Measurements from ENCODE around the gene METTL23. TPM values are rescaled to one million over a fixed set of nuclear protein-coding genes. Genes with fewer than 3 reads are reported as not detected.
"Not testable (repeated sequence)": the region's sequence is repeated elsewhere in the genome, so short reads cannot be mapped to it uniquely, and the experiment has no call there.

METTL23 gene
- polyA plus RNA-seq, 3 donors, result 37.9 to 71.3 (median 56.5) TPM

DNA sequence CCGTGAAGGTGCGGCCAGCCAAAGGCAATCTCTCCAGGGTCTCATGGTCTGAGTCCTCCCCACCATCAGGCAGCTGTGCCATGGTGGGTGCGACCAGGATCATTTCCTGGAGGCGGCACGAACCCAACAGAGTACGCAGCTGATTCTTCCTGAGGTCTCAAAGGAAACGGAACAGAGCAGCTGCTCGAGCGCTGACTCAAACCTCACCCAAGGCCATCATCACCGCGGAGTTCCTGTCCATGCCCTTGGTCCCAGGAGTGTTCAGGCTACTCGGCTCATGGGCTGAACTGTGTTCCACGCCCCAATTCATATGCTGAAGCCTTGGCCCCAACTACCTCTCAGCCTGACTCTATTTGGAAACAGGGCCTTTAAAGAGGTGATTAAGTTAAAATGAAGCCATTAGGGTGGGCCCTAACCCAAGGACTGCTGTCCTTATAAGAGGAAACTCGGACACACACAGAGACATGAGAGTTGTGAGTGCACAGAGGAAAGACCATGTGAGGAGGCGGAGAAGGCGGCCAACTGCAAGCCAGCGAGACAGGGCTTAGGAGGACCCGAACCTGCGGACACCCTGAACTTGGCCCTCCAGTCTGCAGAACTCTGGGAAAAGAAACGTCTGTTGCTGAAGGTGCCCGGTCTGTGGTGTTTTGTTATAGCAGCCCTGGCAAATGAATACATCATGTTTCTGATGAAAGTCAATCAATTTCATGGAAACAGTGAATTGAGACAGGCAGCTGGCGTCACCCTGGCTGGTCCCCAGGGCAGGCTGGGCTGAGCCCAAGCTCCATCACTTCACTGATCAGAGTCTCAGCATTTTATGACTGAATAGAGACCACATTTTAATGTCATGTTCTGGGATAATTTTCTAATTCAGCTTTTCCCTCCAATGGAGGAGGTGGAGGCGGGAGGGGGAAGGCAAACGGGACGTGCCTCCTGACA is 29.6 kb upstream of the METTL23 start:
- no peak overlapping the region for H2AFZ ChIP-seq (ENCODE audit: insufficient read depth, low read depth, low read length, poor library complexity, severe bottlenecking)
- H3K27ac Mint-ChIP-seq, result no peak overlapping the region
- H3K27me3 Mint-ChIP-seq (ENCODE audit: low read depth in 3 of 3), result peaks cover 0 to 11% (median 9%) of the 10 kb centered on the region in 3 donors
- H4K20me1 ChIP-seq (ENCODE audit: insufficient read depth, low read length), result no peaks in the 10 kb centered on the region
- no peaks in the 10 kb centered on the region for H3K27me3 ChIP-seq (ENCODE audit: control insufficient read depth in 2 of 2, insufficient read depth in 2 of 2, low read length in 2 of 2)
- H3K4me1 Mint-ChIP-seq, result peaks cover 4% of the 10 kb centered on the region
- H3K4me3 Mint-ChIP-seq, result no peak overlapping the region
- 84% methylated on average over 16 of the region's 25 CpGs for WGBS (ENCODE audit: insufficient coverage)
- no peaks in the 10 kb centered on the region for H3K9me3 Mint-ChIP-seq
- H3K9ac ChIP-seq (ENCODE audit: insufficient read depth, low read length, poor library complexity, severe bottlenecking), result no peak overlapping the region
- H3K9me3 ChIP-seq (replicated peaks in 1 of 2; ENCODE audit: control insufficient read depth in 1 of 2, insufficient read depth in 1 of 2, low read length in 2 of 2), result no peaks in the 10 kb centered on the region
- intact Hi-C loops (cut with micrococcal nuclease), result no loop called here
- no peak for TF ChIP-seq CTCF (IDR thresholded peaks at IDR 0.05)
- no peaks in the 10 kb centered on the region for H3K36me3 ChIP-seq (replicated peaks in 1 of 2; ENCODE audit: control insufficient read depth in 1 of 2, insufficient read depth in 2 of 2, low read length in 2 of 2)
- no peaks in the 10 kb centered on the region for H3K79me2 ChIP-seq (ENCODE audit: insufficient read depth, low read length)
- H3K4me1 ChIP-seq (ENCODE audit: control insufficient read depth in 1 of 2, insufficient read depth in 2 of 2, low read length in 2 of 2), result no peaks in the 10 kb centered on the region
- H3K4me2 ChIP-seq (replicated peaks; ENCODE audit: extremely low read depth, low read length, poor library complexity, severe bottlenecking), result no peak overlapping the region
- no peak for DNase-seq
- no peaks in the 10 kb centered on the region for H3K36me3 Mint-ChIP-seq
- no peak overlapping the region for H3K4me3 ChIP-seq (replicated peaks in 1 of 3; ENCODE audit: low read depth in 2 of 3, low read length in 3 of 3)
- no peak overlapping the region for H3K27ac ChIP-seq (ENCODE audit: low read depth in 1 of 2, low read length in 2 of 2)

DNA sequence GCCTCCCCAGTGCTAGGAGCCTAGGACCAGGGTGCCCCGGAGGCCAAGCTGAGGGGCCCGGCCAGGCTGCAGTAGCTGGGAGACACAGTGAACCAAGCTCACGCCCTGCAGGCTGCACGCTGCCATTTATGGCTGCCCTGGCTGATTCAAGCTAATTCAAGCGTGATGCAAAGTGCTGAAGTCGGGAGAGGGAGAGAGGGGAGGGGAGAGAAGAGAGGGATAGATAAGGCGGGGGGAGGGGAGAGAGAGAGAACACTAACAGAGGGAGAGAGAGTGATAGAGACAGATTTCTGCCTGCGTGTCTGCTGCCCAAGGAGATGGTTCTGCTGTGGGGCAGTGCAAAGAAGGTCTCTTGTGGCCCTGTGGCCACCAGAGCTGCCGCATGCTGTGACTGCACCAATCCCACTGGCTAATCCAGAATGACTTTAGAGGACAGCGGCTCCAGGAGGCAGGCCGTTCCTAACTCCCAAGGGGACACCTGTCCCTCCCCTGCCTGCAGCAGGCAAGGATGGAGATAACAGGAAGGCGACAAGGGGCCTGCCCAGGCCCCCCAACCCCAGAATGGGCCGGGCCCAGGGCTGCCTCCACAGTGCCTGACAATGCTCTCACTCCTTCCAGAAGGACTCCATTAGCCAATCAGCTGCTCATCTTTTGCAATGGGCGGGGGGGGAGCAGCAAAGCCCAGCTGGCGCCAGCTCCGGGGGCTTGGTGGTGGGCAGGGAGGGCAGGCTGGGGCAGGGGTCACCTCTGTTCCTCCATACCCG is 28.8 kb upstream of the METTL23 start:
- H3K36me3 Mint-ChIP-seq, result no peaks in the 10 kb centered on the region
- H3K4me1 Mint-ChIP-seq, result peaks cover 4% of the 10 kb centered on the region
- Histone ChIP-seq H3K9ac (ENCODE audit: insufficient read depth, low read length, poor library complexity, severe bottlenecking) (no peak overlapping the region), H3K9me3 (replicated peaks in 1 of 2; ENCODE audit: control insufficient read depth in 1 of 2, insufficient read depth in 1 of 2, low read length in 2 of 2) (no peaks in the 10 kb centered on the region), H3K4me2 (replicated peaks; ENCODE audit: extremely low read depth, low read length, poor library complexity, severe bottlenecking) (no peak overlapping the region), H3K4me1 (ENCODE audit: control insufficient read depth in 1 of 2, insufficient read depth in 2 of 2, low read length in 2 of 2) (no peaks in the 10 kb centered on the region), H3K36me3 (replicated peaks in 1 of 2; ENCODE audit: control insufficient read depth in 1 of 2, insufficient read depth in 2 of 2, low read length in 2 of 2) (no peaks in the 10 kb centered on the region), H2AFZ (ENCODE audit: insufficient read depth, low read depth, low read length, poor library complexity, severe bottlenecking) (no peak overlapping the region), H3K27me3 (ENCODE audit: control insufficient read depth in 2 of 2, insufficient read depth in 2 of 2, low read length in 2 of 2) (no peaks in the 10 kb centered on the region), H3K79me2 (ENCODE audit: insufficient read depth, low read length) (no peaks in the 10 kb centered on the region), H3K27ac (ENCODE audit: low read depth in 1 of 2, low read length in 2 of 2) (no peak overlapping the region), H3K4me3 (replicated peaks in 1 of 3; ENCODE audit: low read depth in 2 of 3, low read length in 3 of 3) (no peak overlapping the region), H4K20me1 (ENCODE audit: insufficient read depth, low read length) (no peaks in the 10 kb centered on the region)
- peaks cover 0 to 9% (median 9%) of the 10 kb centered on the region in 3 donors for H3K27me3 Mint-ChIP-seq (ENCODE audit: low read depth in 3 of 3)
- whole genome bisulfite sequencing (ENCODE audit: insufficient coverage), result 91% methylated on average over 13 of the region's 17 CpGs
- DNase-seq, result no peak
- TF ChIP-seq CTCF (IDR thresholded peaks at IDR 0.05), result no peak
- no peak overlapping the region for H3K27ac Mint-ChIP-seq
- H3K4me3 Mint-ChIP-seq, result no peak overlapping the region
- H3K9me3 Mint-ChIP-seq, result no peaks in the 10 kb centered on the region
- intact Hi-C loops (cut with micrococcal nuclease), result no loop called here

DNA sequence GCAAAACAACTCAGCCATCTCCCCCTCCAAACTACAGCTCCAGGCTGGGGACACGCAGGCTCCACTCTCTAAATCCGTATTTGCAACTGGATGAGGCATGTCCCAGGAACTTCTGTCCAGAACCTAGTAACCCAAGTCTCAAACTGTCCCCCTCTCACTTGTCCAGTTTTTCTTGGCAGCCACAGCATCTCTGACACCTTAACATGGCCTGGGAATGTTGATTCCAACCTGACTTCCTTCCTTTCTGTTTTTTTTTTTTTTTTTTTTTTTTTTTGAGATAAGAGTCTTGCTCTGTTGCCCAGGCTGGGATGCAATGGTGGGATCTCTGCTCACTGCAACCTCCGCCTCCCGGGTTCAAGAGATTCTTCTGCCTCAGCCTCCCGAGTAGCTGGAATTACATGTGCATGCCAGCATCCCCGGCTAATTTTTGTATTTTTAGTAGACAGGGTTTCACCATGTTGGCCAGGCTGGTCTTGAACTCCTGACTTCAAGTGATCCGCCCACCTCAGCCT is 28.1 kb upstream of the METTL23 start:
- H3K4me1 ChIP-seq (ENCODE audit: control insufficient read depth in 1 of 2, insufficient read depth in 2 of 2, low read length in 2 of 2); H2AFZ ChIP-seq (ENCODE audit: insufficient read depth, low read depth, low read length, poor library complexity, severe bottlenecking); H4K20me1 ChIP-seq (ENCODE audit: insufficient read depth, low read length); H3K9me3 Mint-ChIP-seq; DNase-seq; H3K4me1 Mint-ChIP-seq; H3K27ac Mint-ChIP-seq; H3K79me2 ChIP-seq (ENCODE audit: insufficient read depth, low read length); intact Hi-C loops (cut with micrococcal nuclease); H3K4me2 ChIP-seq (replicated peaks; ENCODE audit: extremely low read depth, low read length, poor library complexity, severe bottlenecking); H3K4me3 ChIP-seq (replicated peaks in 1 of 3; ENCODE audit: low read depth in 2 of 3, low read length in 3 of 3); H3K27me3 ChIP-seq (ENCODE audit: control insufficient read depth in 2 of 2, insufficient read depth in 2 of 2, low read length in 2 of 2); H3K9ac ChIP-seq (ENCODE audit: insufficient read depth, low read length, poor library complexity, severe bottlenecking); H3K9me3 ChIP-seq (replicated peaks in 1 of 2; ENCODE audit: control insufficient read depth in 1 of 2, insufficient read depth in 1 of 2, low read length in 2 of 2); H3K36me3 Mint-ChIP-seq; H3K36me3 ChIP-seq (replicated peaks in 1 of 2; ENCODE audit: control insufficient read depth in 1 of 2, insufficient read depth in 2 of 2, low read length in 2 of 2); H3K27ac ChIP-seq (ENCODE audit: low read depth in 1 of 2, low read length in 2 of 2); H3K4me3 Mint-ChIP-seq: not testable (repeated sequence)
- WGBS (ENCODE audit: insufficient coverage), result 94% methylated on average over 5 of the region's 7 CpGs
- H3K27me3 Mint-ChIP-seq (ENCODE audit: low read depth in 3 of 3), result peaks cover 0 to 11% (median 8%) of the 10 kb centered on the region in 3 donors

All from CD14-positive monocyte (primary cell).